Stimulated activated CD8-positive, alpha-beta memory T cell treated with anti-CD3 and anti-CD28 coated beads, Interleukin-12 subunit alpha, Interleukin-12 subunit beta, amount 100 ng/mL, for 1 hour (primary cell): Measurements from ENCODE around the gene HUNK.
"Not testable (repeated sequence)": the region's sequence is repeated elsewhere in the genome, so short reads cannot be mapped to it uniquely, and the experiment has no call there.

Experiments
- DNase-seq: peaks from one replicate; pipeline ENCODE4 v3.0.0-alpha.2; 2020; ENCODE audit warnings: low read depth

HUNK gene

DNA sequence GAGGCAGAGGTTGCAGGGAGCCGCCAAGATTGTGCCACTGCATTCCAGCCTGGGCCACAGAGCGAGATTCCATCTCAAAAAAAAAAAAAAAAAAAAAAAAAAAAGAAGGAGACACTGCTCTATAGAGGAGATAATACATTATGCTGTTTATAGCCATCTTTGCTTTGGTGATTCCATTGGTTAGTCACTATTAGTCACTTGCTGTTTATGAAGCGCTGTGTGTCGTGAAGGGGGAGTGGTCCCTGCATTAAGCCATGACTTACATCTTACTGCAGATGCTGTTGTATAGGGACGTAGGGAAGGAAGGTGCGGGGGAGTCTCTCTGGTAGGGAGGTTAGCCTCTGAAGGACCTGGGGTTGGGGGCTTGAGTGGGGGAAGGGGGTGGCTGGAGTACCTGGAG lies 48.3 kb downstream of the HUNK start:
- no peak for DNase-seq

DNA sequence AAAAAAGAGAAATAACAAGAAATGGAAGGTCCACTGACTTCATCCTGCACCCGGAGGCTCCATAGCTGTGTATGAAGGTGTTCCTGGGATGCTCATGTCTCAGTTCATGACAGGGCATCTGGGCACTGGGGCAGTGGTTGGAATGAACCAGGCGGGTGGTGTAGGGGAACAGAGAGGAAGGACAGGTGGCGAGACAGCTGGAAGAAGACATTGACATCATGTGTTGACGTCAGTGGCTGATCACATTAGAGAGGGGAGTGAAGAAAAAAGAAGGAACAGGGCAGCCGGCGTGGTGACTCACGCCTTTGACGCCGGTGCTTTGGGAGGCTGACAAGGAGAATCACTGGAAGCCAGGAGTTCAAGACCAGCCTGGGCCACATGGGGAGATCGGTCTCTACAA lies 50.1 kb downstream of the HUNK start:
- no peak for DNase-seq

- no peak for DNase-seq
Measured at GRCh38 chr21:31923756-31924155, 50.9 kb downstream of the HUNK start.

DNA sequence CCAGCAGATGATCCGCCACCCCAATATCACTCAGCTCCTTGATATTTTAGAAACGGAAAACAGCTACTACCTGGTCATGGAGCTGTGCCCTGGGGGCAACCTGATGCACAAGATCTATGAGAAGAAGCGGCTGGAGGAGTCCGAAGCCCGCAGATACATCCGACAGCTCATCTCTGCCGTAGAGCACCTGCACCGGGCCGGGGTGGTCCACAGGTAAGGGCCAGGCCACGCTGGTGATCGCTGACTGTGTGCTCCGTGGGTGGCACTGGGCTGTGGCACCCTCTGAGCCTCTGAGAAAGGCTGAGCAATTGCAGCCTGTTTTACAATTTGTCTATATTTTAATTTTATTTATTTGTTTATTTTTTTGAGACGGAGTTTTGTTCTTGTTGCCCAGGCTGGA lies 51.7 kb downstream of the HUNK start:
- DNase-seq, result no peak

DNA sequence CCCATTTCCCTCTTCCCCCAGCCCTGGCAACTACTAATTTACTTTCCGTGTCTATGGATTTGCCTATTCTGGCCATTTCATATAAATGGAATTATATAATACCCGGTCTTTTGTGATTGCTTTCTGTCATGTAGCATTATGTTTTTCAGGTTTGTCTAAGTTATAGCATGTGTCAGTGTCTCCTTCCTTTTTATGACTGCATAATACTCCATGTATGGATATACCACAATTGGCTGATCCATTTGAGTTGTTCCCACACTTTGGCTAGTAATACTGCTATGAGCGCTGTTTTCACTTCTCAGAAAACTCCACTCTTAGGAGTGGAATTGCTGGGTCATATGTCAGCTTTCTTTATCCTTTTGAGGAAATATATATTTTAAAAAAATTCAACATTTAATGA lies 53.7 kb downstream of the HUNK start:
- DNase-seq, result no peak

- DNase-seq, result no peak
Measured at GRCh38 chr21:31927689-31928353, 55.0 kb downstream of the HUNK start.

GRCh38 chr21:31928656-31929055 lies 55.8 kb downstream of the HUNK start:
- no peak for DNase-seq

GRCh38 chr21:31929548-31929947 lies 56.7 kb downstream of the HUNK start:
- DNase-seq, result no peak

DNA sequence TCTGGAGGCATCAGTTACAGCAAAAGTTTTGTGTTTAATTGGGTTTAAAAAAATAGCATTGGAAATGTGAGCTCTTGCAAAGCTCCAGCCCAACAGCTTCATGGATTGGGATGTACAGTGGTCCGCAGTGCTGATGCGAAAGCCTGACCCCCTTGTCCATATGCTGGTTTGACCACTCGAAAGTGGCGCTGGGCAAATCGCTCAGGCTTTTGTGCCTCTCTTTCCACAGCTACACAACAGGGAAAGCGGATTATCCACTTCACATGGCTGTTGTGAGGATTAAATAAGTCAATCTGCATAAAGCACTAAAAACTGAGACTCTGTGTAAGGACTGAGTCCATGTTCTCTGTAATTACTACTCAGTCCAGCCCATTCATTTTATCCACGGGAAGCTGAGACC lies 57.2 kb downstream of the HUNK start:
- DNase-seq, result no peak

GRCh38 chr21:31931644-31932469 lies 59.0 kb downstream of the HUNK start:
- DNase-seq, result no peak

- DNase-seq, result no peak
Measured at GRCh38 chr21:31932470-31932764, 59.6 kb downstream of the HUNK start.

GRCh38 chr21:31937303-31937702 lies 64.5 kb downstream of the HUNK start:
- no peak for DNase-seq

DNA sequence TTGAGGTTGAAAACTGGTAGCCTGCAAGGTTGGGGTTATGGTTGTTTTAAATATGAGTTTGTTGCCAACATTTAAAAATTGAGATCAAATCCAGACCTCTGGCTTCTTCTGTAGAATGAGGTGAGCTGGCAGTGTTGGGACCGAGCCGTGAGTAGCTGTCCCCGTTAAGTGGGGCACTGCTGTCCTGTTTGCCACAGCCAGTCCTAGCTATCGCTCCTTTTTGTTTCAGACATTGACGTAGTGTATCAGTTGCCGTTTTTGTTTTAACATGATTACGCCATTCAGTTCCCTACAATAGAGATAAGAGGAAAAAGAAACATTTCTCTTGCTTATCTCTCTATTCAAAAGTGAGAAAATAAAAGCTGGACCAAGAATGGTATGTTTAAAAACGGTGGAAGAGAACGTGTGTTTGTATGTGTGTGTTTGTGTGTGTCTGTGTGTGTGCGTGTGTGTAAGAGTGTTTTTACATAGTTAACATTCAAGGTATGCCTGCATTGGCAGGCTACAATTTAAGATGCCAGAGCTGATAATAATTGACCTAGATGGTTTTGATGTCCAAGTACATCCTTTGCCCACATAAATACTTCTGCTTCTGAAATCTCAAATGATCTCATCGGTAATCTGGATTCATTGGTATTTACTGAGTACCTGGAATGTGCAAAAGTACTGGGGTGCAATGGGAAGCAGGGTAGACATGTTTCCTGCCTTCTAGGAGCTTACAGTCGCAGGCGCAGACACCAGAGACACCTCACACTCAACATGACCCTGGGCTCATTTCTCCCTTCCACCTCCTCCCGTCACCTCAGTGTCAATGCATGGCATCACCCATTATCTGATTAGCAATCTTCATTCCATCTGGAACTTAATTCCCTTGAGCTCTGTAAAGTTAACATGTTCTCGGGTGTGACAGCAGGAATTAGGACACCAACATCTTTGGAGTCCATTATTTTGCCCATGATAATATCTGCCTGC lies 65.8 kb downstream of the HUNK start:
- DNase-seq, result no peak

DNA sequence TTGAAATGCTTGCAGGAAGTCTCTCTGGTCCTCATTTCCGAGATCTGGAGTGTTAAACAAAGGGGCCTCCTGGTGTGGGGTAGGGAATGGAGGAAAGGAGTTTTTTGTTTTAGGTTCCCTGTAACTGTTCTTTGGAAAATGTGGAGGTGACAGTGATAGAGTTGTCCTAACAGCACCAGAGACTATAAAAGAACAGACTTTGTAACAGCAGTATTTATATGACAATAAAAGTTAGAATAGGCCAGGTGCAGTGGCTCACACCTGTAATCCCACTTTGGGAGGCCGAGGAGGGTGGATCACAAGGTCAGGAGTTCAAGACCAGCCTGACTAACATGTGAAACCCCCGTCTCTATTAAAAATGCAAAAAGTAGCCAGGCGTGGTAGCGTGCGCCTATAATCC lies 68.9 kb downstream of the HUNK start:
- no peak for DNase-seq

DNA sequence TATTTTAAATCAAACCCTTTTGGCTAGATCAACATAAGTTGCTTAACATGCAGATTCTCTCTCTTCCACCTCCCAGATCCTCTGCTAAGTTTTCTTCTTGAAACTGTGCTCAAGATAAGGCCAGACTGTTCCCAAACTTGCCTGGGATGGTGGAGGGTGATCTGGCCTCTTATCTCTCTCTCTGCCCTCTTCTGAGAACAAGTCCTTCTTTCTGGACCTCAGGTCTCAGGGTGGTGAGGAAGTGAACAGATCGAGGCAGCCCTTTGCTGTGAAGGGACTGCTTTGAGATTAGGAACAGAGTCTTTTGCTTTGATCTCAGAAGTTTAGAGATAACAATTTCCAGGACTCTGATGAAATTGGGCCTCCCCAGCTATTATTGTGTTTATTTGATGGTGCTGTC lies 70.7 kb downstream of the HUNK start:
- DNase-seq, result no peak

DNA sequence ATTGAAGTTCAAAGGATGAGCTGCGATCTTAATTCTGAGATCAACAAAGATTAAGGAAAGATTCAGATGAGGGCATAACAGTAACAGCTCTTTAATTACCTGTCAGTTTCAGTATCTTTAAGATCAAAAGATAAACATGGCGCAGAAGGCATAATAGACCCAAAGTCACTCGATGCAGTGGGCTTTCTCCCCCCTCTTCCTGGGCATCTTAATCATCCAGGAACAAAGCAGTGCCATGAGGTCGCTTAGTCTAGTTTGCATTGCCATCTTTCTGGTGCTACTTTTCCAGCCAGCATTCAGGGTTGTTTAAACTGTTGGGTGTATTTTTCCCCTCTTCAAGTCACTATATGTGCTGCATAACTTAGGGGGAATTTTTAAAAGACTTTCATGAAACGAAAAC lies 72.3 kb downstream of the HUNK start:
- no peak for DNase-seq

DNA sequence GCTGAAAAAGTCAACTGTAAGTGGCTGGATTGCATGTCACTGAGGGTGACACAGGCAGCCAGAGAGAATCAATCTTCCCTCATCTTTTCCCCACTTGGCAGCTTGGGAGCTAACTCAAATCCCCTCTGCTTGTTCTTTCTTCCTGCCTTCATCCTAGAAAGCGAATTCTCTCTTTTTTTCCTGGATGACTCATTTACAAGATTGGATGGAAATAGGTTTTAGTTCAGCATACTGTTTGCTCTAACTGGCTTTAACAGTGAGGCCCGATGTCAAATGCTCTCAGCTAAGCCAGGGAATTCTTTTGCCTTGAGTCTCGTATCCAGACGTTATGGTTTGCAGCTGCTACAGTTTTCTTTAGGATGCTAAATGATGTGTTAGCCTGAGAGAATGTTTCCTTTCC lies 72.7 kb downstream of the HUNK start:
- DNase-seq, result no peak

DNA sequence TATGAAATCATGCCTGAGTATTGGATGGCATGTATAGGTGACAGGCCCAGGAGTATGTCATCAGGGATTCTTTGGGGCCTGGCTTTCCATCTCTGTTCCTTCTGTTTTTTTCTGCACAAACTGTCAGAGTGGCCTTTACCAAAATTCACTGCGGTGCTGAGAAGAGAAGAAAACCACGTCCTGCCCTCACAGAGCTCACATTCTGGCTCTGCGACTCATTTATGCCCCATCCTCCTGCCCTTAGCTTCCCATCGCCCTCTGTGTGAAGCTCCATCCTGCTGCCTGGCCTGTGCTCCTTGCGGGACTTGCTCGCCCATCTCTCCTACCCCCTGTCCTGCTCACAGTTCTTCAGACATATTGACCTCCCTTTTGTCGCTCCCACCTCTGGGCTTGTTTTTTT lies 73.4 kb downstream of the HUNK start:
- no peak for DNase-seq

GRCh38 chr21:31946876-31947550 lies 74.2 kb downstream of the HUNK start:
- DNase-seq, result not testable (repeated sequence)

DNA sequence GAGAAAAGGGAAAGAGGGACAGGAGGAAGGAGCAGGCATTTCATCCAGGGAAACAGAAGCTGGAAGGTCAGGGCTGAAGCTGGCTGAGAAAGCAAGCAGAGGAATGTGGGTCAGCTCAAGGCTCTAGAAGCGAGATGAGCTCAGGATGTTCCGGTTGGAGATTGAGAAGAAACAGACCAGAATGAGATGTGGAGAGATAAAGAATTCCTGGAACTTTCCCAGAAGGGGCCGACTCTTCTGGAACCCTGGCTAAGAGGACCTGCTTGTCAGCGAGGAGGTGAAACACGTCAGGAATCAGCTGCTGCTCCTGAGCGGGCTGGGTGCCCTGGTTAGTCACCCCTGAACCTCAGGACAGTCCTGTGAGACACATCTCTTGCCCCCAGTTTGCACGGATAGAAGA lies 75.9 kb downstream of the HUNK start:
- DNase-seq, result no peak

GRCh38 chr21:31952828-31953227 lies 80.0 kb downstream of the HUNK start:
- DNase-seq, result no peak

- DNase-seq, result no peak
Measured at GRCh38 chr21:31957631-31958030, 84.8 kb downstream of the HUNK start.
